ENCODE measurements around the gene SERPING1. TPM values are rescaled to one million over a fixed set of nuclear protein-coding genes. Genes with fewer than 3 reads are reported as not detected.

Gene SERPING1
- total RNA-seq, 1 experiment from 2014 or later: 12.3 TPM

DNA sequence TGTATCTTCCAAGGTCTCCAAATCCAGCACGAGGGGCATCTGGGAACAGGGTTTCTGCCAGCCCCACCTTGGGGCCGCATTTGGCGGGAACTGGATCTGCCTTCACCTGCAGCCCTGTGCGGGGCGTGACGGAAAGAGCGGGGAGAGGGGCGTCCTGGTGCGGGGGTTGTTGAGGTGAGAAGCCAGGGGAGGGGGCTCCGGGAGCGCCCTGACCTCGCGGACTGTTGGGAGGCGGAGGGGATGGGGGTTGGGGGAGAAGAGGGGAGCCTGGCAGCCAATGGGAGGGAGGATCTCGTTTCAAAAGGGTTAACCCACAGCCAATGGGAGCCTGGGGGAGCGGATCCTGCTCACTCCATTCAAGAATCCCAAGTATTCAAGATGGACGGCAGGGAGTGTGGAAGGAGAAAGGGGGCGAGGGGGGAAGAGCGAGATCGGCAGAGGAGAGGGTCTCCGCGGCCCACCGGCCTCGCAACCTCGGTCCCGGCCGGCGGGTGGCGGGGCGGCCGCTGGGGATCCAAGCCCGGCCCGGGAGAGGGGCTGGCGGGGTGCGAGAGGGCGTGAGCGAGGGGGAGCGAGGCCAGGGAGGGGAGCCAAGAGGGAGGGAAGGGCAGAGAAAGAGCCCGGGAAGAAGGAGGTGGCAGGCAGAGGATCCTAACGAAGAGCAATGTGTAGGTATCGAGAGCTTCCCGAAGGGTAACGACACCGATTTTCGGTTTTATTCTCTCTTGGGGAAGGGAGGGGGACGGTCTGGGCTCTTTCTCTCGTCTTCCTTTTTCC is 40.7 kb downstream of the SERPING1 start:
- Histone ChIP-seq H3K4me3 (peak overlapping the region; percentile 99), H3K4me1 (peaks cover 15% of the 10 kb centered on the region), H3K36me3 (peaks cover 21% of the 10 kb centered on the region), H3K9me3 (replicated peaks) (no peaks in the 10 kb centered on the region), H3K27me3 (no peaks in the 10 kb centered on the region), H3K27ac (peak overlapping the region; percentile 100)
- DNase-seq: peak; percentile 95 to 97

DNA sequence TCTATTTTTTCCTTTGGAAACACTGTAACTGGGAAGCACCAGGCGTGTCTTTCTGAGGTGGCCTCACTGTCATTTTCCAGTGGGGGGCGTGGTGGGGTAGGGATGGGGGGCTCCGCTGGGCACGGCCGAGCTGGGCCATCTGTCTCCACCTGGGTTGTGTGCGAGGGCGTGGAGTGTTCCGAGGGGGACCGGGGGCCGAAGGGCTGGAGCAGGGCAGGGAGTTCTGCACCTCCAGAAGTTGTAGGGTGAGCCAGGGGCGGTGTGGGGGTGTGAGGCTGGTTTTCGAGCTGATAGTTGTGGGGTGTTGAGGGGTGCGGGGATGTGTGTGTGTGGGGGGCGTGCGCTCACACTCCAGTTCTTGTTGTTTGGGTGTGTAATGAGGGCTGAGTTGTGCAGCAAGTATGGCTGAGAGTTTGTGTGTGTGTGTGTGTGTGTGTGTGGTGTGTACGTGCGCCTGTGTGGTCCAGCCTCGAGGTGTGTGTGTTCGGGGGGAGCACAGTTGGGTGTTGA is 41.4 kb downstream of the SERPING1 start:
- Histone ChIP-seq H3K36me3 (peaks cover 21% of the 10 kb centered on the region), H3K27ac (peak overlapping the region; percentile 100), H3K9me3 (replicated peaks) (no peaks in the 10 kb centered on the region), H3K27me3 (no peaks in the 10 kb centered on the region), H3K4me3 (peak overlapping the region; percentile 99), H3K4me1 (peaks cover 15% of the 10 kb centered on the region)
- DNase-seq: peak in 1 of 2 experiments; percentile 29

GRCh38 chr11:57639321-57640067 is 42.0 kb downstream of the SERPING1 start:
- Histone ChIP-seq H3K9me3 (replicated peaks) (no peaks in the 10 kb centered on the region), H3K27me3 (no peaks in the 10 kb centered on the region), H3K4me1 (peaks cover 15% of the 10 kb centered on the region), H3K27ac (peak overlapping the region; percentile 100), H3K4me3 (peak overlapping the region; percentile 99), H3K36me3 (peaks cover 21% of the 10 kb centered on the region)
- peak; percentile 64 to 76 for DNase-seq

DNA sequence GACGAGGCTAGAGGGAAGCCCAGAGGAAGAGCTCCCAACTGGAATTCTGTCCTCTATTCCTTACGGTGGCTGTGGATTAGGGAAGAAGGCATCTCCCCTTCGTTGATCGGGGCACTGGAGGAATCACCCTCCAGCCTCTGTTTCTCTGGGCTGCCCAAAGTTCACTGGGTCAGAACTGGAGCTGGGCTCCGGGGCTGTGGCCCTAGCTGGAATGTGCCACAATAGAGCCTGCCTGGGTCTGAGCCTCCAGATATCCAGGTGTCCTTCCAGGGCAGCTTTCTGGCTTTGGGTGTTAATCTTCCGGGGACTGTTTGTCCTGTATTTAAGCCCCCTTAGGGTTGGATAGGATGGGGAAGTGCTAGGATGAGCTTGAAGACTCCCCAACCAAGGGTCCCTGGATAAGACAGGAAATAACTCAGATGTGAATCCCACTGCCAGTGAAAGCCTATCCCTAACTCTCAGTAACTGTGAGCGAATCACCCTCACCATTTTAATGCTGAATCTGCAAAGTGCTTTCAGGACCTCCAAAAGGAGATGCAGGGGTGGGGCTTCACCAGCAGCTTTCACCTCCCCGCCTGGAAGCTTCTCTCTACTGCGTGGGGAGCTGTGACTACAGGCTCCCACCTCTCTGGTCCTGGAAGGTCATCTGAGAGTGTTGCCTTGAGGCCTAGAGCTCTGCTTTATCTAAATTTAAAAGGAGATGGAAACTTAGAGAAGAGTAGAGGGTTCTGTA is 42.7 kb downstream of the SERPING1 start:
- peaks cover 21% of the 10 kb centered on the region for H3K36me3 ChIP-seq
- H3K27ac ChIP-seq: no peak overlapping the region
- no peaks in the 10 kb centered on the region for H3K27me3 ChIP-seq
- DNase-seq: no peak
- peaks cover 20% of the 10 kb centered on the region for H3K4me1 ChIP-seq
- H3K4me3 ChIP-seq: no peak overlapping the region
- H3K9me3 ChIP-seq (replicated peaks): no peaks in the 10 kb centered on the region

DNA sequence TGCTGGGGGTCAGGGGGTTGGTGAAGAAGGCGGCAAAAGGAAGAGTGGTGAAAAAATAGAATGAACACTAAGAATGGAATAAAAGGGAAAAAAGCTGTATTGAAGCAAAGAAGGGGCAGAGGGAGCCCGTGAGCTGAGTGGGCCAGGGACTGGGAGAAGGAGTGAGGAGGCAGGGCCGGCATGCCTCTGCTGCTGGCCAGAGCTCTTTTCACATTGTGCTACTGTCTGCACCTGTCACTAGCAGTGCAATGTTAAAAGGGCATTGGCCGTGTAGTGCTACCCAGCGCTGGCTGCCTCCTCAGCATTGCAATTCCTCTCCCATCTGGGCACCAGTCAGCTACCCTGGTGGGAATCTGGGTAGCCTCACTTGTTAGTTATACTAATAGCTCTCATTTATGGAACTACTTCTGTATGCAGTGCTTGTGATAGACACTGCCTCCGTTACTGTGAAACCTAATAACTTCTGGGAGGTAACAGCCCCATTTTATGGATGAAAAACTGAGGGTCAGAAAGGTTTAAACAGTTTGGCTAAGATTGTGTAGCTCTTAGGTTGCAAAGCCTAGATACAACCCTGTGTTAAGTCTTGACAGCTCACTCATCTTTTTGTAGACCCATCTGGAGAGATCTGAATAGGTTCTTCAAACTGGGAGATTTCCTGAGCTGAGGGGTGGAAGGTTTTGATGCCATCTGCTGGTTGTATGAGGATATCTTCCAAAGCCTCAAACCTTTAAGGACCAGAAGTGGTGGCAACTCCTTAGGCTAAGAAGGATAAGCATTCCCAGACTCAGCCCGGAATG is 43.7 kb downstream of the SERPING1 start:
- H3K9me3 ChIP-seq (replicated peaks): no peaks in the 10 kb centered on the region
- H3K27ac ChIP-seq: no peak overlapping the region
- H3K36me3 ChIP-seq: peaks cover 21% of the 10 kb centered on the region
- no peaks in the 10 kb centered on the region for H3K27me3 ChIP-seq
- peaks cover 20% of the 10 kb centered on the region for H3K4me1 ChIP-seq
- DNase-seq: peak in 1 of 2 experiments; percentile 64
- no peak overlapping the region for H3K4me3 ChIP-seq

- H3K27ac ChIP-seq: no peak overlapping the region
Measured at GRCh38 chr11:57643802-57644201, 46.3 kb downstream of the SERPING1 start.

DNA sequence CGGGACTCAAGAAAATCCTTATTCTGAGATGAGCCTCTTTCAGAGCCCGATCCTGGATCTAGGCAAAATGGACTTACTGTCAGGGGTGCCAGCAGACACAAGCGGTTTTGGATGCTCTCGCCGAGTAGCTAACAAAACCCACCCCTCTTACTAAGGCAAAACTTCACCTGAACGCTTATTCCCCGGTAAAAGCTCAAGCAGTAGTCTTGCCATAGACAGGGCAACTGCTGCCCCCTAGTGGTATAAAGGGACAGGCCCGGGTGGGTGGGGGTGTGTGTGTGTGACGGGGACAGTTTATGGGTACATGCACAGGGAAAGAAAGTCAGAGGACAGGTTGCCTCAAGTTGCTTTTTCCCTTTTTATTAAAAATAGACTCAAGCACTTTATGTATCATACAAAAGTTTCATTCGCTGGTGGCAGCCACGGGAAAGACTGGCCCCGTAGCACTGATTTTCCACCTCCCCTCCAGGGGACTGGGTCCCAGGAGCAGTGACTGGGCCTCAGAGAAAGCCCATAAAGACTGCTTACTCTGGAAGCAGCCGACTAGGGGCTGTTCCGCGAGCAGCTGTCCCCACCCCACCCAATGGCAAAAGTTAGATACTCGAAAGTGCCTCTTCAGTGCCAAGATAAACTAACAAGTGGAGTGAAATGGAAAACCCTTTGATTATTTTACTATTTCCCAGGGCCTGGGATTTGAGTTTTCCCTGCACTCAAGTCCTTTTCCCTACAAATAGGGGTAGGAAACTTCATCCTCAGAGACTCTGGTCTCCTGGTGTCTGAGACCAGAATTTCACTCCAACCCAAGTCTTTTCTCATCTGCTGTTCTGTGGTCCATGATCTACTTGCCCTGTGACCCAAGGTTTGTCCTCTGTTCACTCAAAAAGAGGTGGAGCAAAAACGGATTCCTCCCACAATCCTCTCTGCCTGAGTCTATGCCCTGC is 47.5 kb downstream of the SERPING1 start:
- H3K4me1 ChIP-seq: peaks cover 39% of the 10 kb centered on the region
- no peaks in the 10 kb centered on the region for H3K9me3 ChIP-seq (replicated peaks)
- no peak overlapping the region for H3K27ac ChIP-seq
- peaks cover 15% of the 10 kb centered on the region for H3K36me3 ChIP-seq
- no peak overlapping the region for H3K4me3 ChIP-seq
- no peaks in the 10 kb centered on the region for H3K27me3 ChIP-seq
- peak; percentile 81 to 86 for DNase-seq

More at GRCh38 chr11:57643802-57644201, 46.3 kb downstream of the SERPING1 start:
- H3K27me3 ChIP-seq: no peaks in the 10 kb centered on the region
- H3K36me3 ChIP-seq: peaks cover 15% of the 10 kb centered on the region
- no peaks in the 10 kb centered on the region for H3K9me3 ChIP-seq (replicated peaks)
- no peak overlapping the region for H3K4me3 ChIP-seq
- DNase-seq: no peak
- peaks cover 33% of the 10 kb centered on the region for H3K4me1 ChIP-seq

GRCh38 chr11:57645689-57646085 is 48.2 kb downstream of the SERPING1 start:
- Histone ChIP-seq H3K27ac (no peak overlapping the region), H3K36me3 (peaks cover 13% of the 10 kb centered on the region), H3K4me3 (no peak overlapping the region), H3K9me3 (replicated peaks) (no peaks in the 10 kb centered on the region), H3K4me1 (peaks cover 39% of the 10 kb centered on the region), H3K27me3 (no peaks in the 10 kb centered on the region)
- no peak for DNase-seq

DNA sequence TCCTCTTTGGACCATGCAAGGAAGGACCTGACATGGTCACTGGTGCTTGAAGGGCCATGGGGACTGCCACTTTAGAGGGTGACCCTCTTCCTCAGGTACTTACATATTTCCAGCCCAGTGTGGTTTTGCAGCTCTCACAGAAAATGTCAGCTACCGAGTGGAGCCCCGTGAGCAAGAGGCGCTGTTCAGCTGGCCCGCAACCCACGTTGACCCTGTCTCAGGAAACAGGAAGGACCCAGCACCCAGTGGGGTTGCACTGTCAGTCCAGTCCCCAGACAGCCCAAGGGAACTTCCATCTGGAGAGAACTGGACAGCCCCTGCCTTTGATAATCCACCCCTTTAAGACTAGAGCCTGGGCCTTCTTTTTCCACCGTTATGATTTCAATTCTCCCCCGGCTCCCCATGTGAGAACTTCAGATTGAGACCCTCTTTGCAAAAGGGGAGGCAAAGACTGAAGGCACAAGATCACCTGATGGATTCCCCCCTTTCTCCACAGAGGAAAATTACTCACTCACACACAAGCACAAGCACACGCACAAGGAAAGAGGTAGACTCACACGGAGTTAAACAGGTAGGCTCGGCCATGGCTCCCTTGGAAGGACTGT is 48.8 kb downstream of the SERPING1 start:
- Histone ChIP-seq H3K27me3 (no peaks in the 10 kb centered on the region), H3K9me3 (replicated peaks) (no peaks in the 10 kb centered on the region), H3K4me1 (peaks cover 39% of the 10 kb centered on the region), H3K27ac (no peak overlapping the region), H3K4me3 (no peak overlapping the region), H3K36me3 (peaks cover 7% of the 10 kb centered on the region)
- no peak for DNase-seq

- H3K4me1 ChIP-seq: peaks cover 39% of the 10 kb centered on the region
- H3K27me3 ChIP-seq: no peaks in the 10 kb centered on the region
- H3K4me3 ChIP-seq: no peak overlapping the region
- peaks cover 1% of the 10 kb centered on the region for H3K36me3 ChIP-seq
- no peaks in the 10 kb centered on the region for H3K9me3 ChIP-seq (replicated peaks)
- no peak for DNase-seq
- no peak overlapping the region for H3K27ac ChIP-seq
Measured at GRCh38 chr11:57646799-57647303, 49.4 kb downstream of the SERPING1 start.

DNA sequence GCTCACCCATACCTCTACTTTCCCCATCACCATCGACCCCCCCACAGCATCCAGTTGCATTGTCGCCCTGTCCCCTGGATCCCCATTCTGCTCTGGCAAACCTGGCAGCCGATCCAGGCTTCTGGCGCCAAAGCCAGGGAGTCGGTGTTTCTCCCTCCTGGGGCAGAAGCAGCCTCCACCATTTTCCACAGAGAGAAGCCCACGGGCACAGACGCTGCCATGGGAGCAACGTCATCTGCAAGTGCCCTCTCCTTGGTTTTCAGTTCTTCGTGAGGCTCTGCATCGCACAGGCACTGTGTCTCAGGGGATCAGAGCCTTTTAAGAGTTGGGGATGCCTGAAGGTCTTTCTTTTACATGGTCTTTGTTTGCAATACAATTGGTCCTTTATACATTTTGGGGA is 49.9 kb downstream of the SERPING1 start:
- Histone ChIP-seq H3K4me3 (no peak overlapping the region), H3K27me3 (no peaks in the 10 kb centered on the region), H3K27ac (no peak overlapping the region), H3K4me1 (peaks cover 39% of the 10 kb centered on the region), H3K36me3 (no peaks in the 10 kb centered on the region), H3K9me3 (replicated peaks) (no peaks in the 10 kb centered on the region)
- DNase-seq: no peak

DNA sequence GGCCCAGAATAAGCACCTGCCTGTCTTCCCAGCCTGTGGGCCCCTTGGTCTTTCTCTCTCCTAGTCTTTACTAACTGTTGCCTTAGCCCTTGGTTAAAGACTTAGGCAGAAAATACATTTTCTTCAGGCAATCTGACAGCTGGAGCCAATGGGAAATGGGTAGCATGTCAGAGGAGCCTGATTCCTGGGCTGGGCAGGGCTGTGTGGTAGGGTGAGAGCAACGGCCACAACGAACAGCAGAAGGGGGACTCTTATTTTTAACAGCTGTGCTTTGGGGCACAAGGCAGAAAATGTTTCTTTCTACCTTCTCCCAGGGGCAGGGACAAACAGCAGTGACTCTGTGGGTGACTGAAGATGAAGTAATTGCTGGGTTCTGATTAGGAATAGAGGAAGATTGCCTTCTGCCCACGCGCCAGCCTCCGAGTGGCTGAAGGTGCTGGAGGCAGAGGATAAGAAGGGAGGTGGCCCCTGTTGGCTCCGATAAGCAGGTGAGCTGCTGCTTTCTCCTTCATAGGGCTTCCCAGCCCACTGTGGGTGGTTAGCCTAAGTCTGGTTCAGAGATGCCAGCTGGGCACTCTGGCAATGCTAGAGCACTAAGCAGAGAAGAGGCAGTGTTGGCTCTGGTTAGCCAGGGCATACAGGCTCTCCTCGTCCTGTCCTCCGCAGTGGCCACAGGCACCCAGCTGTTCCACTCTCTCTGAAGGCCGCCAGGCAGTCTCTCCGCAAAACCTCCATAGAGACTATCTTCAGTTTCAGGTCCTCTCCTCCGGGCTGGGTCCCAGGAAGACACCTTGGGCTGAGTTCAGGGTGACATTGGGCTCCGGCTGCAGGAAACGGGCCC is 50.7 kb downstream of the SERPING1 start:
- no peak overlapping the region; the same call in 1 of the 2 replicates for H3K27ac ChIP-seq
- H3K27me3 ChIP-seq: no peaks in the 10 kb centered on the region
- no peaks in the 10 kb centered on the region for H3K9me3 ChIP-seq (replicated peaks)
- DNase-seq: peak; percentile 69 to 81
- peaks cover 39% of the 10 kb centered on the region for H3K4me1 ChIP-seq
- H3K4me3 ChIP-seq: no peak overlapping the region
- no peaks in the 10 kb centered on the region for H3K36me3 ChIP-seq
